Hepatic stellate cell (primary cell): ENCODE measurements around the gene NES.
A peak's percentile ranks its signal among the peaks of the same experiment; 100 is the strongest.

Experiments used
- DNase-seq: peaks from one replicate; pipeline ENCODE4 v3.0.0; 2011; ENCODE audit warnings: low spot score

The NES gene

DNA sequence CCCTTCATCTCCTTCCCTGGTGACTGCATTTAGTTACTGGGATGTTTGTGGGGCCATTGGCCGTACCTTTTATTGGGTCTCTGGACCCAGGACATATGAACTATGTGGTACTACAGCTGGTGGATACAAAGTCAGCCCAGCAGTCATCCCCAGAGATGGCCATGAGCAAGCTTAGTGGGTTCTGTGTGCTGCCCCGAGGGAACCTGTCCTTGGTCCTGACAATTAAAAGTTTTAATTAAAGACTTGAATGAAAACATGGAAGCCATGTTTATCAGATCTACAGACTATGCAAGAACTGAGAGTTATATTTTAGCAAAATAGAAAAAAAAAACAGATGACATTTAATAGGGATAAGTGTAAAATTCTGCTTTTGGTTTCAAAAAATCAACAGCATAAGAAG, 2.8 kb upstream of the NES start:
- no peak for DNase-seq

DNA sequence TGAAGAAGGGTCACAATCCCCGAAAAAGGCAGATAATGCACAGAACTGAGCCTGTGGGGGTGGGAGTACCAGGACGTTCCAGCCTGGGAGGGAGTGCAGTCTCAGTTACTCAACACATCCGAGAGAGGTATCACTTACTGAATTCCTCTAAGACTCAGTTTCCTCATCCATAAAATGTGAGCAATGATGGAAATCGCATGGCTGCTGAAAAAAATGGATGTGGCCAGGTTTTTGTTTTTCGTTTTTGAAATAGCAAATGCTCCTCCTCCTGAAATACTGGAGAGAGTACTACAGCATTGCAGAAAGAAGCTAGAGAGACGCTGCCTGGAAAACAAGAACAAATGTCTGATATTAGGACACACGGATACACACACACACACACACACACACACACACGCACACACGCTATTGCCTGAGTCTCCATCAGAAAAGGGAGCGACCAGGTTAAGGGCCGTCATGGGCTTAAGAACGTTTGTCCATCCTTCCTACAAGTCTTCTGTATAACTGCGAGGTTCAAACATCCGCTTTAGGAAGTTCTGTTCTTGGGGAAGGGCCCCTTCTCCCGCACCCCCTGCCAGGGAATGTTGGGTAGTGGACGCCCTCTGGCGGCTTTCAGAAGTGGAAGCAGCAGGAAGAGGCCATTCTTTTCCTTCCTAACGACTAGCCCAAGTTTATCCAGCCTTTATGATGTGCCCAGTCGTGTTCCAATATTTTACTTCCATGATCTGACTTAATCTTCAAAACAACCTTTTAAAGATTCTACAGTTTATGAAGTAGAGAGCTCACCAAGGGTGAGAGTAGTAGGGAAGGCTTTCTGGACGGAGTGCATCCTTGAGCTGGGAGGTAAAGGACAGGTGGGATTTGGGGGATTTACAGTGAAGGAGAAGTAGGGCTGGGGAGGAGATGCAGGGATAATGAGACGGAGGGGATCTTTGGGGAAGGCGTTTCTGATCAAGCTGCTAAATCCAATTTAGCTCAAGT, 699 bp upstream of the NES start:
- peak; percentile 77 for DNase-seq

DNA sequence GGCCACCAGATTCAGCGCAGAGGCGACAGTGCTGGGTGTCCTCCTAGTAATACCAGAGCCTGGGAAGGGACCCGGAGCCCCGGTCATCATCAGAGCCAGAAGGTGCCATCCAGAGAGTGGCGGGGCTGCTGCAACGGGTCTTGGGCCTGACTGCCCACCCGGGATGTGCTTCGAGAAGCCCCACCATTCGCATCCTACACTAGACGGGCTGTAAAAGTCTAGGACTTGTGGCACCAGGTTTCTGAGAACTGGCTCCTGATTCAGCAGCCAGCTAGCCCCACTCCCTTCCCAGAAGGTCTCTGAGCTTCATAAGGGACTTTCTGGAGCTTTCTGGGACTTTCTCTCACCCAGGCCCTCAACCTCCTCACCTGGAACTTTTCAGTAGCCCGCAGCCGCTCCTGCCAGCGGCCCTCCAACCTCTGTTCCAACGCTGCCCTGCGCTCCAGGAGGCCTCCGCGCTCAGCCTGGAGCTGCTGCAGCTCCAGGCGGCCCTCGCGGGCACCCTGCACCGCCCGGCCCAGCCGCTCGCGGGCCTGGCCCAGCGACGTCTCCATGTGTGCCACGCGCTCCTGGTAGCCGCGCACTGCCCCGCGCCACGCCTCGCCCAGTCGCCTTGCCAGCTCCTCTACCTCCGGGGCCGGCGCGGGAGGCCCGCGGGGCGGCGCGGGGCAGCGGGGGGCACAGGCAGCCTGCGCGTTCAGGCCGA, 940 bp downstream of the NES start:
- no peak for DNase-seq

DNA sequence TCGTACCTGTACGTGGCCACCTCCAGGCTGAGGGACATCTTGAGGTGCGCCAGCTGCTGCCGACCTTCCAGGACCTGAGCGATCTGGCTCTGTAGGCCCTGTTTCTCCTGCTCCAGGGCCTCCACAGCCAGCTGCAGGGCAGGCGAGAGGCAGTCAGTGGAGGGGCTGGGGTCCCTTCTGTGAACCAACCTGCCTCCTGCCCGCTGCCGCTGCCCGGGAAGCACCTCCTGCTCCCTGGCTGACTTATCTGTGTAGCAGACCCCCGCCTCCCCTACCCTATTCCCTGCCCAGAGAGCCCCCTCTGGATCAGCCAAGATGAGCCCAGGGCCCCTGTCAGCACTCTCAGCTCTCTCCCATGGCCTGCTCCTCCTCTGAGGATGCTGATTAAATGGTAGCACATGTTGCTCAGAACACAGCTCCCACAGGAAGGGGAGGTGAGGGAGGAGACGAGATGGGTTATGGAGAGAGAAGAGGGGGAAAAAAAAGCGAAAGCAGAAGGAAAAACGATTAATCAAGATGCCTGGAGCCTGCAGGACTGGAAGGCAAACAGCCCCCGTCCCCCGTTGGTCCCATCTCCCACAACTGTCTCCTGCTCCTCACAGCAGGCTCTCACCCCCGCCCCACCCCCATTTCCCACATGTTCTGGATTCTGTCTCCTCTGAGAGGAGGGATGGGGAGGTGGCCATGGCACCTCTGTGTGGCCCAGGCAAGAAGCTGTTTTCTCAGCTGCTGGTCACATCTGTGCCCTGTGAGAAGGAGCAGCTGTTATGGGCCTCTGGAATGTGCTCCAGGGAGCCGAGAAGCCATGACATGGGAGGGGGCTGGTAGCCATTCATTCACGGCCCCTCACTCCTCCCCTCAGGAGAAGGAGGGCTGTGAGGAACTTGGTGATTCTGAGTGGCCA, 1.7 kb downstream of the NES start:
- peak; percentile 86 for DNase-seq

DNA sequence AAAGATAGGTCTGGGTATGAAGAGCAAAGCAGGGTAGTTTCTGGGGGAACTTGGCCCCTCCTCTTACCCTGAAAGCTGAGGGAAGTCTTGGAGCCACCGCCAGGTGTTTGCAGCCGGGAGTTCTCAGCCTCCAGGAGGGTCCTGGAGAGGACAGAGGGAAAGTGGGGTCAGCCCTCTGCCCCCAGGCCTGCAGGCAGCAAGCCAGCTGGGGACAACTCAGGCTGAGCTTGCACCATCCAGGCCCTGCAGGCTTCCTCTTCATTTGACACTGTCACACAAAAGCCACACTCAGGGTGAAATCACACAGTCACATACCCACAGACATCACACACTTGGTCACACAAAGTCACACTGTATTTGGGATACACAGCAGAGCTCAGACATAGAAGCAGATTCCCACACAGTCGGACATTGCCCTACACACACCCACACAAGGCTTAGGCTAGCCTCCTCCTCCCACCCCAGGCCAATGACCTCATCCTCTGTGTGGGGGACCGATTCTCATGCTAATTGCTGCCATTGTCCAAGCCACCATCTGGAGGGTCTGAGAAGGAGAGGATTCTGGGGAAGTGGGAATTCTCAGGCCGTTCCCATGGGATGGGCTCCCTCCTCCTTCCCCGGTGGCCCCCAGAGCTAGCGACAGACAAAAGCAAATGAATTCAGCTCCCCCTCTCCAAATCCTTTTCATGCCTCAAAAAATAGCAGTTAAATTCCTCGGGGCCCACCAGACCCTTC, 3.7 kb downstream of the NES start:
- no peak for DNase-seq

DNA sequence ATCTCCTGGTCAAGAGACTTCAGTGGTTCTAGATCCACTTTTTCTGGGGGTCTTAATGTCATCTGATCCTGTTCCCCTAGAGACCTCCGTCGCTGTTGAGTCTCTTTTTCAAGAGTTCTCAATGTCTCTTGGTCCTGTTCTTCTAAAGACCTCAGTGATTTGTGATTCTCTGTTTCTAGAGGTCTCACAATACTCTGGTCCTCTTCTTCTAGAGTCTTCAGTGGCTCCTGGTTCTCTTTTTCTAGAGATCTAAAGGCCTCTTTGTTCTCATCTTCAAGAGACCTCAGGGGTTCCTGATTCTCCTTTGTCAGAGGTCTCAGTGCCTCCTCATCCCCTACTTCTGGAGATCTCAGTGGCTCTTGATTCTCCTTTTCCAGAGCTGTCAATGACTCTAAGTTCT, 5.4 kb downstream of the NES start:
- no peak for DNase-seq

DNA sequence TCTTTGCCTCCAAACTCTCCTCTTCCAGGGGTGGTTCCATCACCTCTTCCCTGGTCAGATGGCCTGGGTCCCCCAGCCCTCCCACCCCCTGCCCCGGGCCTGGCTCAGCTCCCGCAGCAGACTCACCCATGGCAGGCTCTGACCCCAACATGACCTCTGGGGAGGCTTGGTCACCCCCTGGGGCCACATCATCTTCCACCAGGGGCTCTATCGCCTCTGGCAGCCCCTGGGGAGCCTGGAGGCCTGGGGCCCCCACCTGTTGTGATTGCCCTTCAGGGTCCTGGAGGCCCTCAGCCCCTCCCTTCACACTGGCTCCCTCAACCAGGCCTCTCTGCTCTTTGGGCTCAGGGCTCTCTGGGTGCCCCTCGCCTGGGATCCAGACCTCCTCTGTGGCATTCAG, 6.4 kb downstream of the NES start:
- DNase-seq: no peak

DNA sequence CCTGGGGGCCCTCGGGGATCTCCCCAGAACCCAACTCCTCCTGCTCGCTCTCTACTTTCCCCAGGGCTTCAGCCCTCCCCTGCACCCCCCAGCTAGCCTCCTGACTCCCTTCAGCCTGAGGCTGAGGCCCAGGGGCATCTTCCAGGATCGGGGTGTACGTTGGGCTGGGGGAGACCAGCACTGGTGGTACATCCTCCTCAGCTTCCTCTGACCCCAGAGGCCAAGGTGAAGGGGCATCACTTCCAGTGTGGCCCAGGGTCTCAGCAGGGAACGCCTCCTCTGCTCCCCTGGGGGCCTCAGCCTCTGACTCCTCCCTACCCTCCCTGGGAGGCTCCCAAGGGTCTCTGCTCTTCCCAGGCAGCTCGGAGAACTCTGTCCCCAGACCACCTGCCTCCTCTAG, 6.8 kb downstream of the NES start:
- no peak for DNase-seq

DNA sequence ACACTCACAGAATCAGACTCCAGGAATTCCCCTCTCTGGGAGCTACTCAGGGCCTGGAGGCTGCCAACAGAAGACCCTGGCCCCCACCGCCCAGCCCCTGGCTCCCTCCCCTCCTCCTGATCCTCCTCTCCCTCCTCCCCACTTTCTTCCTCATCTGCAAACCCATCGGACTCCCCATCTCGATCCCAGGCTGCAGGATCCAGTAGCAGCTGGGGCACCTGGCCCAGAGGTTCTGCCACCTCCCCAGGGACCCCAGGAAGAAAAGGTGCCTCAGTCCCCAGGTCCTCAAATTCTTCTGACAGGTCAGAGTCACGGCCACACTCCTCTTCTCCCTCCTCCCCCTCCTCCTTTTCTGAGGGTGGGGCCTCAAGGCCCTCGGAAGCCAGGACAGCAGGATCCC, 7.4 kb downstream of the NES start:
- no peak for DNase-seq

DNA sequence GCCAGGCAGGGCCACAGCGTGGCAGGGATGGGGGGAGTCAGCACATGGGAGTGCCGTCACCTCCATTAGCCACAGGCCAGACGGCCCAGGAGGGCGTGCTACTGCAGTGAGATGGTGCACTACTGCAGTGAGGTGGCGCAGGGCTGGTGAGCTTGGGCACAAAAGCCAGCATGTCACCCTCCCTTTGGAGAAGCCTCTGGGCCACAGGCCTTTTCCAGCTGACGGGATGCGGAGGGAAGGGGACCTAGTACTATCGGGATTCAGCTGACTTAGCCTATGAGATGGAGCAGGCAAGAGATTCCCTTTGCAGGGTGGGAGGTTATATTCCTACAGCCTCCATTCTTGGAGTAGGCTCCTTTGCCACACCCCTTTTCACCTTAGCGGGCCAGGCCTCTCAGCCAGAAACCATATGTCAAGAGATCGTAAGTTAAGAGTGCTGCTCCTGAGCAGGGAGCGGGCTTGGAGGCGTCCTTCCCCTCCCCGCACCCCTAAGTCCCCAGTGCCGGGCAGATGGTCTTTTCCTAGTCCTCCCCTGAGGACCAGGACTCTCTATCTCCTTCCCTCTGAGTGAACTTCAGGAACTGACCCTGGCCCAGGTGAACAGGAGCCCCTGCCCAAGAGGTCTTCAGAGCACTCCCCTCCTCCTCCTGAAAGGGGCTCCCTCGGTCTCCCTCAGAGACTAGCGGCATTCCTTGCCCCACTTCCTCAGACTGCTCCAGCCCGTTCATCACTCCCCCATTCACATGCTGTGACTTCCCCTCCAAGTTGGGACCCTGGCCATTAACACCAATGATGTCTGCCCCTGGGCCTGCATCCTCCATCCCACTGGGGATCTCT, 8.2 kb downstream of the NES start:
- no peak for DNase-seq

DNA sequence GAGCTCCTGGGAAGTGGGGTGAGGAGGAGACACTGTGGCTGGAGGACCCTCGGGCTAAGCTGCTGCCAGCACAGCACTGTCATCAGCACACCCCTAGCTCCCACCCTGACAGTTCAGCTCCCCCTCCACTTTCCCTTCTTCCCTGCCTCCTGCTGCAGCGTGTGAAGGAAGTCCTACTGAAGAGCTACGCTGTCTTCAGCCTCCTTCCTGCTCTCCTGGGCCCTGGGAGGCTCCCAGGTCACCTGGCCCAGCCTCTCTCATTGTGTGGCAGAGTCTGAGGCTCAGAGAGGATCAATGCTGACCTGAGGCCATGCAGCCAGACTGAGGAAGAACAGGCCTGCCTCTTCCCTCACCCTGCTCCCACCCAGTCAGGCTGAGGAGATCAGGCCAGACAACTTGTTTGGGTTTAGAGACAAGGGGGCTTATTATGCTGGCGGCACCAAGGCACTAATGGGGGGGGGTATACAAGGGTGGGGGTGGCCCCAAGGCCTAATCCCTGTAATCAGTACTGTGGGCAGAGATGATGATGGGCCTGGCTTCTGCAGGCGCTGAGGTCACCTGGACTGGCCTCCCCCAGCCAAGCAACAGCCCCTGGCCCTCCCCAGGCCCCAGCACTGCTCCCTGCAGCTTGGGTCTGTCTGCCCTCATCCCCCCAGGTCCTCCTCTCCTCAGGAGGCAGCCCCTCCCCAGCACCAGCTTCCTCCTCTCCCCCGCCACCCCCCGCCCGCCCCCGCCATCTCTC, 9.1 kb downstream of the NES start:
- no peak for DNase-seq

DNA sequence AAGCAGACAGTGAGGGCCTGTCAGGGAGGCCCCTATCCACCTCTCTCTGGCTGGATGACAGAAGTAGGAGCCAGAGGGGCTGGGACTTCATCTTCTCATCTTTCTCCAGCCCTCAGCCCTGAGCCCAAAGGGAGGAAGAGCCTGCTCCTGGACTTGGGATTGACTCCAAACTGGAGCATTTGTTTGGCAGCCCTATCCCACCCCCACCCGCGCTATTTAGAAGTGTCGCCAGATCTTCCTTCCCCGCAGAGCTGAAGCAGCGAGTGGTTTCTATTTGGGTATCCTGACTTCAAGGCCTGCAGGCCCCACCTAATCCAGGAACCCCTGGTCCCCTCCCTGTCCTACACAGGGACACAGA, 9.6 kb downstream of the NES start:
- DNase-seq: no peak

DNA sequence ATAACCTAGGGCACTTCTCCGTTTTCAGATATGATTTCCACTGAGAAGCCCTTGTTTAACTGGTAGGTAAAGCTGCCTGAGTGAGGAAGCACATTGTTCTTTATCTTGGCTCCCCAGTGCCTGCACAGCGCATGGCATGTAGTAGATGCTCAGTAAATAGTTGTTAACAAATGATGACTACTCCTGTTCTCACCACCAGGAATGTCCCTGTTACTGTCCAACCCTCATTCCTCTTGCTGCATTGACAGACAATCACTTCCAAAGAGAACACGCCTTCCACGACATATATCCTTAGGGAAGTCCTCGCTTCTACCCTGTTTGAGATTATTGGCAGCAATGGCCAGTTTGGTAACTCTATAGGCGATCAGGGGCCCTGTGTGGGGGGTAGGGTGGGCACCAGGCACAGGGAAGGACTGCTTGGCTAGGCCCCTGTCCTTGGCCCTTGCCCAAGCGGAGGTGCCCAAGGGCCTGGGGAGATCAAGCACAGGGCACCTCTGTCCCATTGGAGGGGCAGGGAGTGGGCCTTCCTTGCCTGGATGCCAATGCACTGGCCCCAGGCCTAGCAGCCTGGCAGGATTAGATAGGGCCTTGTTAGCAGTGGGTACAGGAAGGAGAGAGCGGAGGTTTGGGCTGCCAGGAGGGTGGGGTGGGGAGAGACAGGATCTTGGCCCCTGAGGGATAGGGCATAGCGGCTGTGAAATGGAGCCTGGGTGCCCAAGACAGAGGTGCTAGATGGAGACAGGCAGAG, 10.2 kb downstream of the NES start:
- DNase-seq: no peak

DNA sequence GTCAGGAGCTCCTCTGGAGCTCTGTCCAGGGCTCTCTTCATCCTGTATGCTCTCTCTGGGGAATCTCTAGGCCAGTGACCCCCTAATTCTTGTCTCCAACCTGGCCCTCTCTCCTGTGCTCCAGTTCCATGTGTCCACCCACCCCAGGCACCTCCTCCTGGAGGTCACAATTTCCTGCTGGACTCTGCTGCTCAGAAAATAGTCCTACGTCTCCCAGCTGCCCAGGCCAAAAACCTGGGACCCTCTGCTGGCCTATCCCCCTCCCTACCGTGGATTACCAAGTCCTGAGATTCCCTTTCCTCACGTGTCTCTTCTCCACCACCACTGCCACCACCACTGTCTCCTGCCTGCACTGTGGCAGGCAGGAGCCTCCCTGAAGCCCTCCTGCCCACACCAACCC, 11.7 kb downstream of the NES start:
- DNase-seq: no peak

DNA sequence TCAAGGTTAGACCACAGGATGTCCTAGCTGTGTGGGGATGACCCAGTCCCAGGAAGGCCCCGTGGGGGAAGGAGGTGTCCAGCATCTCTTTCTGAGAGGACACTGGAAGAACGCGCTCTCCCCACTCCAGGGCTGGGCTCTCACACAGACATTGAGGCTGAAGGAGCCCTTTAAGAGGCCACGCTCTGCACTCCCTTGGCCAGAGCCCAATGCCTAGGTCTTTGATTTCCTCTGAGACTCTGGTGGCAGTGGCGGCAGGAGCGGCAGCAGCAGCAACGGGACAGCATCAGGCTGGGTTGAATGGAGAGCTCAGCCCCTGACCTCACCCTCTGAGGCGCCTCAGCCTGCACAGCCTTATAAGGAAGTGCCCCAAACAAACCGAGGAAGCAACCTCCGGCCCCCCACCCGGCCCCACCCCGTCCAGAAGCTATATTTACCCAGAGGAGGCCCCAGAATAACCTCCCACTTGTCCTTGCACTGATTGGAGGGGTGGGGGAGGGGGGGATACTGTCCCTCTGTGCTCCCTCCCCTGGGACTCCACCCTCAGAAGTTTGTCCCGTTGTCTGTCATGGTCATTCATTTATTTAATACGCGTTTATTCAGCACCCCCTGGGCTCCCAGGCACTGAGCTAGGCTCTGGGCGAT, 12.3 kb downstream of the NES start:
- peak; percentile 71 for DNase-seq

DNA sequence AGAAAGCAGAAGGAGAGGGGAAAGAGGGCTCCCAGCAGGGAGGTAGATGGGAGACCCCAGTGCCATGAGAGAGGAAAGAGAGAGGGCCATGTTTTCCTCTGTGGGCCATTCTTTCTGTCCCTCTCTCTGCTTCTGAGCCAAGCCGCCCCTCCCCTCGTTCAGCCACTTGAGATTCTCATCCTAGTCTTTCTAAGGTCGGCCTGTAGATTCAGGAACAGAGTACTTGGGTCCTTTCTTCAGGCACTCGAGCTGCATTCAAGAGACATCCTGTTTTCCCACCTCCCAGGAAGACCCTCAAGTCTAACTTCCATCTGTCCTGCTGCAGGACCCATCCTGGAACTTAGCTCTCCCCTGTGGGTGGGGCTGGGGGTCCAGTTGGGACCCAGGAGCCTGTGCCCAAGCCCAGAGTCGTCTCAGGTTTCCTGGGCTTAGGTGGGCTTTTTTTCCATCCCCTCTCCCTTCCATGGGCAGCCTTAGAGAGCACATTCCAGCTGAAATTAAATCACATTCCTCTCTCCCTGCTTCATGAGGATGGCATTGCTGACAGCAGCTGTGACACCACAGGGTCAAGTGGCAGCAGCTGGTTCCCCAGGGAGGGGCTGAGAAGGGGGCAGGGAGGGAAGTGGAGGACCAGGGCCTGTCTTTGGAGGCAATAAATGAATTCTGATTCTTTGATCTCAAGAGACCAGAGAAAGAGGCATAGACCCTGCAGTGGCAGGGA, 13.0 kb downstream of the NES start:
- DNase-seq: peak; percentile 81

DNA sequence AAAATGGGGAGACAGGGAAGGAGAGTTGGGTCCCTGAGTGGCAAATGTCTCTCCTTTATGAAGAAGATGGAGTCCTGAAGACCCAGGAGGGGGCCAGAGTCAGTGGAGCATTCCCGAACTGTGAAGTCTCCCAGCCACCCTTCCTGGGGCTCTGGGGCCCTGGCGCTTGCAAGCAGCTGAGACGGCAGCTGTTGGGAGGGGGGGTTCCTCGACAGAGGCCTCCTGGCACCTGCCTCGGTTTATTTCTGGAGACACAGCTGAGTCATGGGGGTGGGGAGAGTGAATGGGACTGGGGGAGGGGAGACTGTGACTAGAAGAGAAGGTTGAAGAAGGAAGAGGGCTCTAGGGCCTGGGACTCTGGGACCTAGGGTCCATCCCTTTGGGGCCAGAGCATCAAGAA, 14.0 kb downstream of the NES start:
- DNase-seq: no peak

DNA sequence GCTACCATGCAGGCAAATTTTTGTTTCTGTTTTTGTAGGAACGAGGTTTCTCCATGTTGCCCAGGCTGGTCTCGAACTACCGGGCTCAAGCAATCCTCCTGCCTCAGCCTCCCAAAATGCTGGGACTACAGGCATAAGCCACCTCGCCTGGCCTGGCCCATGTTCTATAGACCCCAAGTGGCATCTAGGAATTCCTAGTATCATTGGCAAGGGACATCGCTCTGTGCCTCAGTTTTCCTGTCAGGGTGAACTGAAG, 14.5 kb downstream of the NES start:
- DNase-seq: no peak
